Endothelial cell of umbilical vein (primary cell): ENCODE results near the gene BHLHE23. TPM values are rescaled to one million over a fixed set of nuclear protein-coding genes. Genes with fewer than 3 reads are reported as not detected.

Source experiments
- BruUV-seq: library from RNA; stranded (reverse); fragments of 400-500 nt; replicated peaks from 2 replicates; lab custom pipeline; 2021; lab: Mats Ljungman, UMichigan
- CTCF ChIA-PET: fragments of 300-600, 350-600 bp; sonication (Branson Sonifier 250); formaldehyde crosslinking; loops from one replicate; lab custom pipeline; 2021; ENCODE audit warnings: antibody characterized with exemption, inconsistent platforms; lab: Charles Lee
- POLR2A ChIA-PET: fragments of 300-600, 350-600 bp; sonication (Branson Sonifier 250); formaldehyde crosslinking; loops from one replicate; lab custom pipeline; 2021; ENCODE audit warnings: antibody characterized with exemption, inconsistent platforms; lab: Charles Lee
- DNase-seq: peaks from one replicate; pipeline ENCODE4 v3.0.0-alpha.2; 2011; ENCODE audit warnings: low read depth, low spot score
- FAIRE-seq: peaks from 2 replicates; lab custom pipeline; 2011; peaks lifted over from hg19 to GRCh38; lab: Jason Lieb, UNC
- H2AFZ ChIP-seq: 2 replicates; pipeline ENCODE4 v1.6.0; 2012; ENCODE audit warnings: low read depth, low read length, control low read depth, inconsistent platforms
- H3K27ac ChIP-seq: 2 replicates; pipeline ENCODE4 v1.5.1; 2011; ENCODE audit warnings: low read depth, mild to moderate bottlenecking, control low read depth, low read length, moderate library complexity; ENCODE audit not compliant: insufficient read depth
- H3K27me3 ChIP-seq, 2 experiments: 2 replicates each; pipeline versions ENCODE4 v1.6.0 to v1.6.1; 2011; ENCODE audit warnings: low read length in 2 of 2, mixed read lengths in 1 of 2; ENCODE audit not compliant: control insufficient read depth in 2 of 2, insufficient read depth in 2 of 2
- H3K36me3 ChIP-seq, 2 experiments: 2 replicates in 1 of 2; 3 replicates in 1 of 2; pipeline ENCODE4 v1.5.1; 2011; ENCODE audit warnings: low read length in 2 of 2, mild to moderate bottlenecking in 1 of 2, moderate library complexity in 1 of 2; ENCODE audit not compliant: control insufficient read depth in 2 of 2, insufficient read depth in 2 of 2; ENCODE audit errors: extremely low read depth in 1 of 2
- H3K4me1 ChIP-seq: 3 replicates; pipeline ENCODE4 v1.5.1; 2011; ENCODE audit warnings: mild to moderate bottlenecking, low read length; ENCODE audit not compliant: control insufficient read depth, insufficient read depth; ENCODE audit errors: extremely low read depth
- H3K4me2 ChIP-seq: 2 replicates; pipeline ENCODE4 v1.6.1; 2011; ENCODE audit warnings: low read length, control low read depth, mixed read lengths; ENCODE audit not compliant: insufficient read depth
- H3K4me3 ChIP-seq, 3 experiments: fragments of 200-600 bp in 1 of 3; sonication (generic), shearing (Covaris generic) in 1 of 3; replicated peaks in 1 of 3; 2 replicates each; pipeline ENCODE4 v1.5.1; 2011 to 2016; ENCODE audit warnings: control low read depth in 3 of 3, low read length in 3 of 3, mild to moderate bottlenecking in 2 of 3, inconsistent platforms in 1 of 3, low read depth in 1 of 3, moderate library complexity in 1 of 3; ENCODE audit not compliant: insufficient read depth in 1 of 3
- H3K79me2 ChIP-seq: 2 replicates; pipeline ENCODE4 v1.6.0; 2012; ENCODE audit warnings: low read length, inconsistent platforms; ENCODE audit not compliant: control insufficient read depth, insufficient read depth
- H3K9ac ChIP-seq: replicated peaks from 2 replicates; pipeline ENCODE3; 2011; ENCODE audit warnings: low read length, control low read depth; ENCODE audit not compliant: insufficient read depth; ENCODE audit errors: extremely low read depth
- H3K9me1 ChIP-seq: replicated peaks from 3 replicates; pipeline ENCODE4 v1.6.0; 2011; ENCODE audit warnings: mild to moderate bottlenecking, low read length; ENCODE audit not compliant: control insufficient read depth, insufficient read depth; ENCODE audit errors: extremely low read depth
- H3K9me3 ChIP-seq: replicated peaks from 2 replicates; pipeline ENCODE4 v1.5.1; 2012; ENCODE audit warnings: low read length, inconsistent platforms; ENCODE audit not compliant: control insufficient read depth, insufficient read depth
- H4K20me1 ChIP-seq: replicated peaks from 2 replicates; pipeline ENCODE3; 2011; ENCODE audit warnings: mild to moderate bottlenecking, low read length; ENCODE audit not compliant: control insufficient read depth, insufficient read depth; ENCODE audit errors: extremely low read depth
- EZH2 ChIP-seq: IDR thresholded peaks from 2 replicates; pipeline ENCODE4 v1.6.1; 2012; ENCODE audit warnings: borderline replicate concordance, low read depth, mild to moderate bottlenecking, moderate library complexity, low read length, inconsistent platforms; ENCODE audit not compliant: severe bottlenecking
- FOS ChIP-seq: IDR thresholded peaks from 2 replicates; pipeline ENCODE4 v1.6.1; 2011; ENCODE audit warnings: mild to moderate bottlenecking, low read length, moderate library complexity, borderline replicate concordance; ENCODE audit not compliant: insufficient read depth
- GATA2 ChIP-seq: IDR thresholded peaks from 2 replicates; pipeline ENCODE4 v1.7.0; 2011; ENCODE audit warnings: low read depth, mild to moderate bottlenecking, moderate library complexity, mixed read lengths, low read length; ENCODE audit not compliant: insufficient read length, insufficient read depth
- POLR2A ChIP-seq: IDR thresholded peaks from 2 replicates; pipeline ENCODE4 v1.6.1; 2012; ENCODE audit warnings: low read depth, mild to moderate bottlenecking, control low read depth, low read length
- POLR2AphosphoS5 ChIP-seq: IDR thresholded peaks from 2 replicates; pipeline ENCODE4 v1.6.1; 2012; ENCODE audit warnings: low read depth, mild to moderate bottlenecking, control low read depth, low read length, moderate library complexity; ENCODE audit not compliant: insufficient read depth
- dilution Hi-C: fragments of 300-500 bp; cut with MboI; formaldehyde crosslinking; loops from one replicate; pipeline ENCODE4 v1.15.0; 2019; ENCODE audit warnings: low sequenced_read_pairs; ENCODE audit not compliant: extremely low pct_ligation_motif_present
- intact Hi-C: fragments of 100-400 bp; cut with micrococcal nuclease; formaldehyde crosslinking; loops from one replicate; pipeline ENCODE4 v1.10.0; 2022
- polyA plus RNA-seq, 4 experiments: library from polyadenylated mRNA; depleted of rRNA in 3 of 4; stranded (reverse) in 3 of 4; unstranded in 1 of 4; fragments of >200 nt; gene quantifications; 2 replicates each; pipeline versions ENCODE4 v1.2.1 to v1.2.3, GENCODE V29; 2011 to 2012; ENCODE audit warnings: missing spikeins in 1 of 4
- total RNA-seq: library from RNA; stranded (reverse); gene quantifications from 2 replicates; pipeline ENCODE4 v1.2.3, GENCODE V29; 2021
- TF ChIP-seq, protein P1 (sequence below): IDR thresholded peaks from 2 replicates; pipeline ENCODE4 v1.6.1; 2011; ENCODE audit not compliant: insufficient read depth, insufficient read length

BHLHE23 gene
- total and polyA plus RNA-seq, 2 donors (not counting 3 experiments of a cell fraction or from before 2014, with no cell fraction given): not detected

DNA sequence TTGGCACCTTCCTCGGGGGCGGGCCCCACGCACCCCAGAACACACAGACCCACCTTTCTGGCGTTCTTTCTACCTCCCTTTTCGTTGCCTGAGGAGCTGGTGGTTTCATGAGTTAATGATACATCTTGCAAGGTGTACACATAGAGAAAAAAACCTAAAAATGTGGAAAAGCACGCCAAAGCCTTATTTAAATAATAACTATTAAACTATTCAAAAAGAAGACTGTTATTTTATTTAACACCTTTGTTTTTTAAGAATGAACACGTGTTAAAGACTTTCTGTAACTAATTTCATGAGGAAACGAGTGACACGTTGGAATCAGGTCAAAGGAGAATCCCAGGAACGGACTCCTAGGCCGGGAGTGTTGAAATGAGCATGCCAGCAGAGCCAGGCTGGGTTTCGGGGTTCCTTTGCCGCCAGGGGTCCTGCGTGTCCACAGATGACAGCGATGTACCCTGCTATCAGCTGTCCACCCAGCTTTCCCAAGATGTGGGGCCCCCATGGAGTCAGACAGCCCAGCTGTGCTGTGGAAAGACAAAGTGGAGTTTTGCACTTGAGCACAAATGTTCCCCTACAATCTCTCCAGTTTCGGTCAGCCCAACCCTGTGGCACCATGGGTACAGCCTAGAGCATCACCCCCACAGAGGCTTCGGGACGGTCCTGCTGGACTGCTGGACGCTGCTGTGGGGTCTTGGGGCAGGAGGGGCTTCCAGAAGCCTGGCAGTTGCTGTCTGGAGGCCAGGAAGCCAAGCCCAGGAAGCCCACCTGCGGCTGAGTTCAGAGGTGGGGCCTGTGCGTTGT, 38.2 kb downstream of the BHLHE23 start:
- DNase-seq (no peak), FAIRE-seq (no peak)
- Histone ChIP-seq H3K4me2 (no peak overlapping the region), H3K9me1 (no peaks in the 10 kb centered on the region), H3K79me2 (no peaks in the 10 kb centered on the region), H3K27me3 (peaks cover 8 to 10% of the 10 kb centered on the region in 2 experiments), H2AFZ (no peak overlapping the region), H3K4me3 (no peak overlapping the region), H3K9me3 (no peaks in the 10 kb centered on the region), H3K4me1 (no peaks in the 10 kb centered on the region), H3K27ac (no peak overlapping the region), H4K20me1 (no peaks in the 10 kb centered on the region), H3K36me3 (peaks cover 4 to 7% of the 10 kb centered on the region in 2 experiments), H3K9ac (no peak overlapping the region)
- no TSS peak for BruUV-seq
- ChIA-PET POLR2A (no interaction called here), CTCF (interaction anchor here (2.0 kb wide), 1 partner anchor 40 kb away, joined by 9 read pairs; no protein-coding TSS in a partner anchor)
- no peak for TF ChIP-seq GATA2
- TF ChIP-seq, protein P1, sequence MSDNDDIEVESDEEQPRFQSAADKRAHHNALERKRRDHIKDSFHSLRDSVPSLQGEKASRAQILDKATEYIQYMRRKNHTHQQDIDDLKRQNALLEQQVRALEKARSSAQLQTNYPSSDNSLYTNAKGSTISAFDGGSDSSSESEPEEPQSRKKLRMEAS: no peak
- peak; percentile 34 for TF ChIP-seq POLR2A
- TF ChIP-seq POLR2AphosphoS5: peak; percentile 16
- dilution Hi-C loops (no loop called here), intact Hi-C loops (no loop called here)

DNA sequence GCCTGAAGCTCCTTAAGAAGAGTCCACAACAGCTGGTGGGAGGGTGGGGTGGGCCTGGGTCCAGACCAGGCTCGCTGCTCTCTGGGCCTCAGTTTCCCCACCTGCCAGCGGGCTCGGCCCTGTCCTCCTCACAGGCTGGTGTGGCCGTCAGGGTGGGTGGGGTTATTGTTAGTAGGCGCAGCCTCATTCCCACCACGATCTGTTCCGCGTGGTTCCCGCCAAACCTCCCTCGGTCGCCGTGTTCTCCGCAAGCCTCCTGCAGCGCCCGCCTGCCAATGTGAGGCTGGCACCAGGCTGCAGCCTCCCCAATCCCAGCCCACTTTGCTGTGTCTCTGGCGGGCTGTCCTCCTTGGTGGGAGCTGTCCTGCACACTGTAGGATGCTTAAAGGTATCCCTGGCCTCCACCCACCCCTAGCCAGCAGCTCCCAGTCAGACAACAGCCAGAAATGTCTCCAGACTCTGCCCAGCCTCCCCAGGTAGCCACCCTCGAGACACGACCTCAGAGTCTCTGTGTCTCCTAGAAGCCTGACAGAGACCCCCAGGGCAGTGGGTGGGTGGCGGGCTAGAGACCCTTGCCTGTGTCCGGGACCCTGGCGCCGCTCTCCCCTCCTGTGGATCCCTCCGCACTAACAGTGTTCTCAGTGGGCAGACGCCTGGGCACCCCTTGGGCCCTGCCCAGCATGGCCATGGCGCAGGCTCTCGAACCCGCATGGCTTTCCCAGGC, 39.0 kb downstream of the BHLHE23 start:
- no peak for FAIRE-seq
- dilution Hi-C loops (no loop called here), intact Hi-C loops (no loop called here)
- TF ChIP-seq FOS (no peak), EZH2 (no peak), POLR2A (no peak)
- H3K27ac ChIP-seq: no peak overlapping the region
- no peak overlapping the region for H3K4me3 ChIP-seq
- H3K9me3 ChIP-seq: no peaks in the 10 kb centered on the region
- H3K36me3 ChIP-seq: peaks cover 5 to 7% of the 10 kb centered on the region in 2 experiments
- H2AFZ ChIP-seq: no peak overlapping the region
- no peak for DNase-seq
- no peaks in the 10 kb centered on the region for H3K9me1 ChIP-seq
- no peaks in the 10 kb centered on the region for H3K4me1 ChIP-seq
- H4K20me1 ChIP-seq: no peaks in the 10 kb centered on the region
- H3K27me3 ChIP-seq: peaks cover 1 to 3% of the 10 kb centered on the region in 2 experiments
- TSS peak; percentile 33 for BruUV-seq
- H3K4me2 ChIP-seq: no peak overlapping the region
- ChIA-PET CTCF (interaction anchor here (2.0 kb wide), 1 partner anchor 41 kb away, joined by 9 read pairs; no protein-coding TSS in a partner anchor), POLR2A (no interaction called here)
- H3K9ac ChIP-seq: no peak overlapping the region
- no peaks in the 10 kb centered on the region for H3K79me2 ChIP-seq
